Neutrophil (primary cell): ENCODE data around the gene NDRG3.

Experiments
- H3K27ac ChIP-seq: fragments of 200-600 bp; sonication (generic); 2 replicates; pipeline ENCODE4 v1.5.1; 2016; ENCODE audit warnings: mild to moderate bottlenecking, moderate library complexity
- H3K27me3 ChIP-seq: fragments of 200-600 bp; sonication (generic); 2 replicates; pipeline ENCODE4 v1.6.0; 2016; ENCODE audit warnings: mild to moderate bottlenecking
- H3K36me3 ChIP-seq: fragments of 200-600 bp; sonication (generic); 2 replicates; pipeline ENCODE4 v1.5.1; 2017
- H3K4me1 ChIP-seq, 2 experiments: fragments of 200-600 bp in 1 of 2; sonication (generic) in 1 of 2; 1 replicate in 1 of 2; 2 replicates in 1 of 2; pipeline versions ENCODE4 v1.5.1 to v1.6.1; 2013 to 2016; ENCODE audit warnings: low read depth in 1 of 2, low read length in 1 of 2, mild to moderate bottlenecking in 1 of 2, moderate library complexity in 1 of 2; ENCODE audit not compliant: control insufficient read depth in 1 of 2, insufficient read depth in 1 of 2
- H3K4me3 ChIP-seq, 2 experiments: fragments of 200-600 bp in 1 of 2; sonication (generic) in 1 of 2; 1 replicate in 1 of 2; 2 replicates in 1 of 2; pipeline ENCODE4 v1.5.1; 2013 to 2016; ENCODE audit warnings: low read depth in 1 of 2, low read length in 1 of 2, mild to moderate bottlenecking in 1 of 2, moderate library complexity in 1 of 2
- H3K9me3 ChIP-seq: fragments of 200-600 bp; sonication (generic); 2 replicates; pipeline ENCODE4 v1.5.1; 2016
- TF ChIP-seq, protein P1 (sequence below): fragments of 200-600 bp; sonication (generic); IDR thresholded peaks from 2 replicates; pipeline ENCODE4 v1.5.1; 2016; ENCODE audit warnings: antibody characterized with exemption

Gene NDRG3

DNA sequence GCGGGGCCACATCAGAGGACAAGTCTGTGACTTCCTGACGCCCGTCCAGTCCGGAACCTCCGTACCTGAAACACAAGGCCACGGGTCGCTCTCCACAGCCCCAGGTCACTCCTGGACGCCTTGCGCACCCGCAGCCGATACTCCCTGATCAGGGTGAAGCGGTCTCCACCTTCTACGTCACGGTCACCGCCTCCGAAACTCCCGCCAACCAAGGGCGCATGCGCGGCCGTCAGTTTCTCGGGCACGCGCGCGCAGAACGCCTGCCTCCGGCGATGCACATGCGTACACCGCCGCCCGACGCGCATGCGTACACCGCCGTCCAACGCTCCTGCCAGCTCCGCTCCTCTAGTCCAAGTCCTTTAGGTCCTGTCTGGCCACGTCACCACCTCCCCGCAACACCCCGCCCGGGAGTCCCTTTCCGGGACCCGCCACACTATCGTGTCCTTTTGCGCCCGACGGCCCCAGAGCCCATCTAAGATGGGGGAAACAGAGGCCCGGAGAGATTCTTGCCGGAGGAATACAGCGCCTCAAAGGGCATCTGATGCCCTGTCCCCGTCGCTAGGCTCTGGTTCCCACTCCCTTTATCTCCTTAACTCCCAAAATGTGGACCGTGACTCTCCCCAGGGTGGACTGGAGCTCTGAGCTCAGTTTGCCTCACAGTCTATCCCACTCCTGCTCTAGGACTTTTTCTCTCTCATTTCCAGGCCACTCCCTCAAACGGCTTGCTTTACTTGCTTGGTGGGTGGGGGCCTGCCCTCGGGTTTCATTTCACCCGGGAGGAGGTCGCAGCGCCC, 27.9 kb upstream of the NDRG3 start, which contains the start of gene DSN1:
Gene DSN1, minus strand, starts transcription at position 167 of the 794 bp plus-strand sequence. CDS start 2,305 bp downstream, outside the sequence.
- Histone ChIP-seq H3K4me1 (peaks cover 17 to 20% of the 10 kb centered on the region in 2 experiments), H3K36me3 (peaks cover 5% of the 10 kb centered on the region), H3K27me3 (no peaks in the 10 kb centered on the region), H3K9me3 (no peaks in the 10 kb centered on the region), H3K27ac (peak within 1 kb of the TSS; percentile 78), H3K4me3 (peak within 1 kb of the TSS; percentile 83 to 87)
- TF ChIP-seq, protein P1, sequence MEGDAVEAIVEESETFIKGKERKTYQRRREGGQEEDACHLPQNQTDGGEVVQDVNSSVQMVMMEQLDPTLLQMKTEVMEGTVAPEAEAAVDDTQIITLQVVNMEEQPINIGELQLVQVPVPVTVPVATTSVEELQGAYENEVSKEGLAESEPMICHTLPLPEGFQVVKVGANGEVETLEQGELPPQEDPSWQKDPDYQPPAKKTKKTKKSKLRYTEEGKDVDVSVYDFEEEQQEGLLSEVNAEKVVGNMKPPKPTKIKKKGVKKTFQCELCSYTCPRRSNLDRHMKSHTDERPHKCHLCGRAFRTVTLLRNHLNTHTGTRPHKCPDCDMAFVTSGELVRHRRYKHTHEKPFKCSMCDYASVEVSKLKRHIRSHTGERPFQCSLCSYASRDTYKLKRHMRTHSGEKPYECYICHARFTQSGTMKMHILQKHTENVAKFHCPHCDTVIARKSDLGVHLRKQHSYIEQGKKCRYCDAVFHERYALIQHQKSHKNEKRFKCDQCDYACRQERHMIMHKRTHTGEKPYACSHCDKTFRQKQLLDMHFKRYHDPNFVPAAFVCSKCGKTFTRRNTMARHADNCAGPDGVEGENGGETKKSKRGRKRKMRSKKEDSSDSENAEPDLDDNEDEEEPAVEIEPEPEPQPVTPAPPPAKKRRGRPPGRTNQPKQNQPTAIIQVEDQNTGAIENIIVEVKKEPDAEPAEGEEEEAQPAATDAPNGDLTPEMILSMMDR, result peak; percentile 29

DNA sequence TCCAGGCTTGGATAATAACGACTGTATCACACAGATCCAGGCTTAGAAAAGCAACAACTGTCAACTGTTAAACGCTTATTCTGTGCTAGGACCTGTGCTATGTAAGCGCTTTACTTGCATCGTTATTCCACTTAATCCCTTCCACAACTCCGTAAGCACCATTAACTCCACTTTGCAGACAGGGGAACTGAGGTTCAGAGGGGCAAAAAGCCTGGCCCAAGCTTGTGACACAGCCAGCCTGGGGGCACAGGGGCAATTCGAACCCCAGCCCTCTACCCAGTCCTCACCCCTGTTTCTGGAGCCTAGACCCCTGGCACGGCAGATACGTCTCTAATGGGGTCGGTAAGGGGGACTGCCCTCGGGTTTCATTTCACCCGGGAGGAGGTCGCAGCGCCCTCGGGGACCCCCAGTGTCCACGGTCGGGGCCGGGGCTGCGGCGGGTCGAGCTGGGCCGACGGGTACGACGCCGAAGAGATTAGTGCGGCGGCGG, 27.3 kb upstream of the NDRG3 start:
- Histone ChIP-seq H3K9me3 (no peaks in the 10 kb centered on the region), H3K4me1 (peaks cover 17 to 20% of the 10 kb centered on the region in 2 experiments), H3K36me3 (peaks cover 5% of the 10 kb centered on the region), H3K27ac (peak overlapping the region; percentile 78), H3K4me3 (peak overlapping the region; percentile 83 to 87), H3K27me3 (no peaks in the 10 kb centered on the region)
- TF ChIP-seq, protein P1, result no peak

DNA sequence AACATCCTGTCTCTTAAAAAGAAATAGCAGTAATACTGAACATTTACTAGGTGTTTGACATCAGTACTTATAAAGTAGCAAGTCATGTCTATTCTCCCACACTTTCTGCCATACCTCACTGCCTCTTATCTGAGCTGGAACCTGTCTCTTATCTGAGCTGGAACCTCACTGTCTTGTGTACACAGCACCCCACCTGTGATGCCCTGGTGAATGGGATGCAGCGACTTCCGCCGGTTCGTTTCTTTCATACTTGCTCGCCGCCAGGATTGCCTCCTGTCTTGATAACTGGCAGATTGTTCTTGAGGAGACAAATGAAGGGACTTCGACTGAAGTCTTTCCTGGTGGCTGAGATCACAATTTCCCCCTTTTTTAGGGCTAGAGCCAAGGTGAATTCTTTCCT, 24.8 kb upstream of the NDRG3 start:
- TF ChIP-seq, protein P1, result no peak
- no peak overlapping the region for H3K4me3 ChIP-seq
- peaks cover 17 to 20% of the 10 kb centered on the region in 2 experiments for H3K4me1 ChIP-seq

DNA sequence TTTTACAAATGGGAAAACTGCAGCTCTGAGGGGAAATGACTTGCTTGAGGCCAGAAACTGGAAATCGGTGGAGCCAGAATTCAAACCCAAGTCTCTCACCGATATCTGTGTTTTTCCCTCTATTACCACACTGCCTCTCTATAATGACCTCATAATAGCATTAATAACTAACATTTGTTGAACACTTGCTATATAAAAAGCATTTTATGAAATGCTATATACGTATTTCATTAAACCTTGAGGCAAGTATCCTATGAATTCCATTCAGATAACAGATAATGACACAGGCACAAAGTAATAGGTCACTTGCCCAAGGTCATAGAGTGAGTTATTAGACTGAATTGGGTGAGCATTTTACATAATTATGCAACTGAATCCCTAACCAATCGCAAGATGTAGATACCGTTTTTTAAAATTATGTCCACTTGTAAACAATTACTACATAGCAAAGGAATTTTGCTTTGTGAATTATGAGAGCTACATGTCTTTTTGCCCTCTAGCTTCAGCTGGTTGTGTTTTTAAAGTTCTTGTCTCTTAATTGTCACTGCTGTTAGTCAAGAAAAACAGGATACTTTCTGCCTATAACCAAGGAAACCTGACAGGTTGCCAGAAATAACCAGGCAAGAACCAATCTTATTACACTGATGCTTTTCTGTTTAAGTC, 23.0 kb upstream of the NDRG3 start:
- peaks cover 8 to 12% of the 10 kb centered on the region in 2 experiments for H3K4me1 ChIP-seq
- H3K36me3 ChIP-seq, result peaks cover 9% of the 10 kb centered on the region
- no peaks in the 10 kb centered on the region for H3K9me3 ChIP-seq
- no peak overlapping the region for H3K27ac ChIP-seq
- no peaks in the 10 kb centered on the region for H3K27me3 ChIP-seq
- TF ChIP-seq, protein P1, result no peak
- no peak overlapping the region for H3K4me3 ChIP-seq

More for the DNA sequence above, 24.8 kb upstream of the NDRG3 start:
- H3K36me3 ChIP-seq, result peaks cover 9% of the 10 kb centered on the region
- H3K27ac ChIP-seq, result no peak overlapping the region
- no peaks in the 10 kb centered on the region for H3K9me3 ChIP-seq
- H3K27me3 ChIP-seq, result no peaks in the 10 kb centered on the region

DNA sequence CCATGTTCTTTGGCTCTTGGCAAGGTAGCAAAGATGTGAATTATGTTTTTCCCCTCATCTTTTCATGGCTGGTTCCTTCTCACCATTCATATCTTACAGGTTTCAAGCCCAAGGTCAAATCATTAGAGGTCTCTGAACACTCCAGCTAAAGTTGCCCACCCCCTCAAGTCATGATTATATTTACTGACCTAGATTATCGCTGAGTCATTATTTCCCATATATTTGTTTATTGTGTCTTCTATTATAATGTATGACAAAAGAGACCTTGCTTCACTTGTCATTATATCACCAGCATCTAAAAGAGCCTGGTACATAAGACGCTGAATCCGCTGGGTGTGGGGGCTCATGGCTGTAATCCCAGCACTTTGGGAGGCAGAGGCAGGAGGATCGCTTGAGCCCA, 15.2 kb upstream of the NDRG3 start:
- peak overlapping the region; percentile 25 for H3K27ac ChIP-seq
- H3K36me3 ChIP-seq, result no peaks in the 10 kb centered on the region
- TF ChIP-seq, protein P1, result no peak
- peaks cover 23 to 24% of the 10 kb centered on the region in 2 experiments for H3K4me1 ChIP-seq
- H3K9me3 ChIP-seq, result no peaks in the 10 kb centered on the region
- H3K27me3 ChIP-seq, result no peaks in the 10 kb centered on the region
- no peak overlapping the region for H3K4me3 ChIP-seq
